BLaER1 treated with 17β-estradiol and CSF1 and Interleukin-3, amounts not matched to agents 10 nM and 100 nM (cell line): Measurements from ENCODE around the gene MEX3C.

ENCODE experiments used
- H3K27ac ChIP-seq, 11 experiments: shearing (Covaris generic); formaldehyde crosslinking; 2 replicates each; pipeline ENCODE4 v1.8.1; 2022
- H3K27me3 ChIP-seq, 11 experiments: shearing (Covaris generic); formaldehyde crosslinking; 2 replicates each; pipeline ENCODE4 v1.8.1; 2022
- H3K36me3 ChIP-seq, 11 experiments: shearing (Covaris generic); formaldehyde crosslinking; 2 replicates each; pipeline ENCODE4 v1.8.1; 2022
- H3K4me1 ChIP-seq, 10 experiments: shearing (Covaris generic); formaldehyde crosslinking; 2 replicates each; pipeline ENCODE4 v1.8.1; 2022
- H3K4me2 ChIP-seq, 11 experiments: shearing (Covaris generic); formaldehyde crosslinking; 2 replicates each; pipeline ENCODE4 v1.8.1; 2022
- H3K4me3 ChIP-seq, 10 experiments: shearing (Covaris generic); formaldehyde crosslinking; 2 replicates each; pipeline ENCODE4 v1.8.1; 2022
- H3K9ac ChIP-seq, 11 experiments: shearing (Covaris generic); formaldehyde crosslinking; 2 replicates each; pipeline ENCODE4 v1.8.1; 2022
- H3K9me3 ChIP-seq, 11 experiments: shearing (Covaris generic); formaldehyde crosslinking; replicated peaks in 1 of 11; 2 replicates each; pipeline ENCODE4 v1.8.1; 2022
- H4K20me1 ChIP-seq, 11 experiments: shearing (Covaris generic); formaldehyde crosslinking; 2 replicates each; pipeline ENCODE4 v1.8.1; 2022
- Cebpa-rat ChIP-seq, 11 experiments: shearing (Covaris generic); IDR thresholded peaks; 2 replicates each; pipeline ENCODE4 v1.8.1; 2022

MEX3C gene

DNA sequence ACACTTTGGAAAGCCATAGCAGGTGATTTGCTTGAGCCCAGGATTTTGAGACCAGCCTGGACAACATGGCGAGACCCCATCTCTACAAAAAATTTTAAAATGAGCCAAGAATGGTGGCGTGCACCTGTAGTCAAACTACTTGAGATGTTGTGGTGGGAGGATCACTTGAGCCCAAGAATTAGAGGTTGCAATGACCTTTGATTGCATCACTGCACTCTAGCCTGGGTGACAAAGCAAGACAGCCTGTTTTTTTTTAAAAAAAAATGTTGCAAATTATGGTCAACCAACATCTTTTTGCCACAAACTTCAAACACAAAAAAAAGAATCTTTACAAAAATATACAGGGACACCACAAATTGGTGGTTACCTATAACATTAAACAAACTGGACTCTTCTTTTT lies 40.3 kb downstream of the MEX3C start:
- H3K9ac ChIP-seq: no peak overlapping the region; a peak in 1 of 22 replicates
- peaks cover 51 to 96% (median 88%) of the 10 kb centered on the region in 10 experiments for H3K4me1 ChIP-seq
- peaks cover 0 to 9% (median 0%) of the 10 kb centered on the region in 11 experiments; a peak in 1 of 22 replicates for H3K27me3 ChIP-seq
- H3K4me2 ChIP-seq: peak overlapping the region in 8 of 11 experiments; percentile 30 to 99 (median 88); a peak in 16 of 22 replicates
- no peaks in the 10 kb centered on the region; a peak in 1 of 22 replicates for H4K20me1 ChIP-seq
- no peaks in the 10 kb centered on the region for H3K9me3 ChIP-seq
- TF ChIP-seq Cebpa-rat (IDR thresholded peaks at IDR 0.05): peak in 2 of 11 experiments; percentile 33 to 60; a peak in 2 of 22 replicates
- H3K27ac ChIP-seq: peak overlapping the region in 5 of 11 experiments; percentile 23 to 95 (median 93); a peak in 8 of 22 replicates
- H3K36me3 ChIP-seq: peaks cover 0 to 5% (median 0%) of the 10 kb centered on the region in 11 experiments; a peak in 1 of 22 replicates
- H3K4me3 ChIP-seq: no peak overlapping the region

DNA sequence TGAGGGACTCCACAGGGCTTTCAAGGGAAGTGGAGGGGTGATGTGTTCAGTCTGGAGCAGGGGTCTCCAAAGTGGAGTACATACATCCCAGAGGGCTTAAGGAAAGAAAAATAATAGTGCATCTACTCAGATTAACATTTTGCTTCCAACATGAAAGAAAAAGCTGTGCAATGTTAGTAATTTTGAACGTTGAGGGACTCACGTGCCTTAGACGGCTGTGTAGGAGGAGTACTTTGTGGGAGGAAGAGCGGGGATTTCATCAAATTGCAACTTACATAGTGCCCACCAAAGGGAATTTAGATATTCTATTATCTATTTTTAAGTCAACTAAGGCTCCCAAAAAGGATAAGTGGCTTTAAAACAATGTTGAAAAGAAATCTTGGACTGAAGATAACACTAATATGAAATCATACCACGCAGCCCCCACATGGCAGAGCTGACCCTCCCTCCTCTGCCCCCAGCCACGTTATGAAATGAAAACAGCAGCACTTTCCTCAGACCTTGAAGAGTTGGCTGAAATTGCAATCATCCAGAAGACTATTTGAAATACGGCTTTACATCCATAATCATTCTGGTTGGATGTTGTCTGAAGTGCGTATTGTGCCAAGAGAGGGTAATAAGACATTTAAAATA lies 42.9 kb downstream of the MEX3C start:
- H3K27ac ChIP-seq: peak overlapping the region; percentile 29 to 95 (median 82); a peak in 19 of 22 replicates
- H3K4me1 ChIP-seq: peaks cover 48 to 89% (median 85%) of the 10 kb centered on the region in 10 experiments
- H3K9ac ChIP-seq: peak overlapping the region; percentile 48 to 87 (median 72); a peak in 19 of 22 replicates
- H3K4me2 ChIP-seq: peak overlapping the region; percentile 78 to 99 (median 94)
- peaks cover 0 to 19% (median 14%) of the 10 kb centered on the region in 11 experiments; a peak in 12 of 22 replicates for H3K9me3 ChIP-seq
- H3K27me3 ChIP-seq: peaks cover 0 to 9% (median 0%) of the 10 kb centered on the region in 11 experiments; a peak in 1 of 22 replicates
- TF ChIP-seq Cebpa-rat (IDR thresholded peaks at IDR 0.05): peak in 3 of 11 experiments; percentile 44 to 65 (median 46); a peak in 3 of 22 replicates
- H4K20me1 ChIP-seq: no peaks in the 10 kb centered on the region; a peak in 1 of 22 replicates
- H3K4me3 ChIP-seq: peak overlapping the region in 9 of 10 experiments; percentile 25 to 54 (median 48); a peak in 11 of 20 replicates
- H3K36me3 ChIP-seq: 0 out of 22 replicates have a peak, but pooled peaks cover 0 to 3% (median 0%) of the 10 kb centered on the region in 11 experiments

DNA sequence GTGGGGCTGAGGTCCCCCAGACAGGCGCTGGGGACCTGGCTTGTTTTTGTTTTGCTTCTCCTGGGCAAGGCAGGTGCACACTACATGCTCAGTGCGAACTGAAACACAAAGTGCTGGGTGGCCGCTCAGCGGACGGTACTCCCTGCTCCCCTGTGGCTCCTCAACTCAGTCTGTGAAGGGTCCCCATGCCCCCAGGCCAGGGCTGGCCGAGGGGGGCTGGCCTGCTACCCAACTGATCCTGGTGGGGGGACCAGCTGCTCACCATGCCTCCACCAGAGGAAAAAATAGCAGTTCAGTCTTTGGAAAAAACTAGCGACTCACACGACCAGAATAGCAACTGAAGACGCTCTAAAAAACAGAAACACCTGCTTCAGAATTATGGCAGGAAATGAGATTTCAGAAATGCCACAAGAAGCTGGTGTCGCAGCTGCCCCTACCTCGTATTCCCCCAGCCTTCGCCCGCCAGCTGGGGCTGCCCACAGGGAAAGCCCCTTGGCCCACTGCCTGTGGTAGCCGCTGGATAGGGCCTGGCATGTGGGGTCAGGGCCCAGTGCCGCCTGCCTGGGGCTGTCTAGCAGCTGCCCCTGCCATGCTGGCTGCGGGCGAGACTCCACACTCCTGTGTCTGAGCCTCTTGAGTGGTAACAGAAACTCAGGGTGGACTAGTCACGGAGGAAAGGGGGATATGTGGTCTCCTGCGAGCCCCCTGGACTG lies 43.7 kb downstream of the MEX3C start:
- peaks cover 41 to 81% (median 78%) of the 10 kb centered on the region in 10 experiments for H3K4me1 ChIP-seq
- H3K4me3 ChIP-seq: peak overlapping the region; percentile 4 to 54 (median 43); a peak in 18 of 20 replicates
- H3K9ac ChIP-seq: peak overlapping the region; percentile 48 to 87 (median 72); a peak in 21 of 22 replicates
- H3K36me3 ChIP-seq: 0 out of 22 replicates have a peak, but pooled peaks cover 0 to 3% (median 0%) of the 10 kb centered on the region in 11 experiments
- H3K9me3 ChIP-seq: peaks cover 0 to 23% (median 18%) of the 10 kb centered on the region in 11 experiments; a peak in 12 of 22 replicates
- TF ChIP-seq Cebpa-rat (IDR thresholded peaks at IDR 0.05): no peak
- peak overlapping the region; percentile 78 to 99 (median 94) for H3K4me2 ChIP-seq
- peaks cover 0 to 9% (median 0%) of the 10 kb centered on the region in 11 experiments; a peak in 1 of 22 replicates for H3K27me3 ChIP-seq
- H4K20me1 ChIP-seq: no peaks in the 10 kb centered on the region; a peak in 1 of 22 replicates
- peak overlapping the region; percentile 29 to 95 (median 82); a peak in 20 of 22 replicates for H3K27ac ChIP-seq

DNA sequence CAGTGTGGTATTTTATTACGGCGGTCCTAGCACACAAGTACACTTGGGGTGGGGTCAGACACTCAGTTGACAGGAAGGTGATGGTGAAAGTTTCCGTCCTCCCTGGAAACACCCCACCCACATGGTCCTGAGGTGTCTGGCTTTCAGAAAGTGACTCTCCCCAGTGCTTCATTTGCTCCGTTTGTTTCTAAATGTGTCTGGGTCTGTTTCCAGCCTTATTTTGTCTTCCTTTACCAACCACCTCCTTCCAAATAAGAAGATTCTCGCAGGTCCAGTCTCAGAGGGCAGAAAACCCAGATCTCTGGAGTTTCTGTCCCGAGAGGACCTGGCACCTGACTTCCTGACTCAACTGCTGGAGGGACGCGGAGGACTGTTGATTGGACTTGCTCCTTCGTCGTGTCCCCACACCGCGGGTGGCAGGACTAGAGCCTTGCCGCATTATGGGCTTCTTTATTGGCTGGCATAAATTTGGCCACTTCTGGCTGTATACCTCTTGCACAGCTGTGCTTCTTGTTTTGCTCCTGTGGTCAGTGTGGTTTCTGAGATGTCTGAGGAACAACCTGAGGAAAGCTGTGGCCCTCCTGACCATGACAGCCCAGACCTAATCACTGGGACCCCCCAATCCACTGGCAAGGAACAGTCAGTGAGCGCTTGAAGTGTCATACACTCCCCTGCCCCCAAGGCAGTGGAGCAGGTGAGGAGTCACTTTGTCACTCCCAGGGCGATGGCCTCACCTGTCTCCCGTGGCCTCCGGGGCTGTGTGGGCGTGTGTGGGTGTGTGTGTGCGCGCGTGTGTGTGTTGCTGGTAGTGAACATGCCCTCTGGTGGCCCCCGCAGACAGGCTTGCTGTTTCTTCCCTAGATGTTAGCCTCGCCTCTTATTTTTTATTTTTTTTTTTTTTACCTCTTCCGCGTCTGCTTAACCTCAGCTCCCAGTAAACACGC lies 45.6 kb downstream of the MEX3C start:
- H3K36me3 ChIP-seq: 0 out of 22 replicates have a peak, but pooled peaks cover 0 to 2% (median 0%) of the 10 kb centered on the region in 11 experiments
- H3K9ac ChIP-seq: peak overlapping the region; percentile 22 to 87 (median 69); a peak in 18 of 22 replicates
- H3K27me3 ChIP-seq: peaks cover 0 to 9% (median 0%) of the 10 kb centered on the region in 11 experiments; a peak in 1 of 22 replicates
- H3K9me3 ChIP-seq: peaks cover 0 to 23% (median 18%) of the 10 kb centered on the region in 11 experiments; a peak in 12 of 22 replicates
- peaks cover 39 to 62% (median 58%) of the 10 kb centered on the region in 10 experiments for H3K4me1 ChIP-seq
- peak overlapping the region in 9 of 11 experiments; percentile 37 to 95 (median 89); a peak in 19 of 22 replicates for H3K27ac ChIP-seq
- H3K4me3 ChIP-seq: peak overlapping the region; percentile 1 to 58 (median 38); a peak in 17 of 20 replicates
- TF ChIP-seq Cebpa-rat (IDR thresholded peaks at IDR 0.05): no peak
- peak overlapping the region; percentile 78 to 99 (median 94) for H3K4me2 ChIP-seq
- H4K20me1 ChIP-seq: no peaks in the 10 kb centered on the region; a peak in 1 of 22 replicates

DNA sequence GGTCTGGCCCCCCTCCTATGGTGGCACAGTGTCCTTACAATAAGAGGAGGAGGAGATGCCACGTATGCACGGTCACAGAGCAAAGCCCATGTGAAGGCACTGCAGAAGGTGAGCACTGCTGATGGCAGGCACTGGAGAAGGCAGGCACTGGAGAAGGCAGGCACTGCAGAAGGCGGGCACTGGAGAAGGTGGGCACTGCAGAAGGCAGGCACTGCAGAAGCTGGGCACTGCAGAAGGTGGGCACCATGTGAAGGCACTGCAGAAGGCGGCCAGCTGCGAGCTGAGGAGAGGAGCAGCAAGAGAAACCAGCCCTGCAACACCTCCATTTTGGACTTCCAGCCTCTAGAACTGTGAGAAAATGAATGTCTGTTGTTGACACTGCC lies 46.3 kb downstream of the MEX3C start:
- Histone ChIP-seq H3K4me2 (peak overlapping the region in 9 of 11 experiments; percentile 78 to 99 (median 91); a peak in 18 of 22 replicates), H3K9ac (peak overlapping the region in 1 of 11 experiments; percentile 87; a peak in 3 of 22 replicates)
- TF ChIP-seq Cebpa-rat (IDR thresholded peaks at IDR 0.05): no peak

DNA sequence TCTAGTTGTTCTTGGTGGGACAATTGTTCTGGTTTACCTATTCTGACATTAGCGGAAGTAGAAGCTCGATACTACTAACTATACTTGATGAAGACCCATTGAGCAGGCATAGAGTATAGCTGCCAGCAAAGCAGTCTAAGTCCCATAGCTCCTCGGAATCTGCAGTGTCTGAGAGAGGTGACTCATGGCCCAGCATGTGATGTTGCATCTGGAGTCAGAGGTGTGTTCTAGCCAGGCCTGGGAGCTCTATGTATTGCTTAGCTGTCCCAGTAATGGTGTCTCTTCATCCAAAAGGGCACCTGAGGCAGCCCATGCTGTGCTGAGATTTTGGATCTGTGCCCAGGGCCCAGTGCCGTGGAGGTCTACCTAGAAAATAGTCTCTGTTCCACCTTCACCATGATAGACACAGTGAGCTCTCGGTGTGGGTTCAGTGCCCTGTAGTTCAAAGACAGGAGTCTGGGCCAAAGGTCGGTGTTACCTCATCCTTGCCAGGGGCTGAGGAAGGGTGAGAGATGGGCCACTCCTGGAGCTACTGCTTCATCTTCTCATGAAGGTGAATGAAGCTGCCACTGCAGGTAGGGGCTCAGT lies 47.3 kb downstream of the MEX3C start:
- peak overlapping the region in 2 of 11 experiments; percentile 94 to 95; a peak in 3 of 22 replicates for H3K27ac ChIP-seq
- TF ChIP-seq Cebpa-rat (IDR thresholded peaks at IDR 0.05): no peak

More for the DNA sequence above, 46.3 kb downstream of the MEX3C start:
- peaks cover 39 to 55% (median 51%) of the 10 kb centered on the region in 10 experiments for H3K4me1 ChIP-seq
- H3K36me3 ChIP-seq: no peaks in the 10 kb centered on the region
- no peaks in the 10 kb centered on the region; a peak in 1 of 22 replicates for H4K20me1 ChIP-seq
- H3K9me3 ChIP-seq: peaks cover 0 to 23% (median 18%) of the 10 kb centered on the region in 11 experiments; a peak in 12 of 22 replicates
- H3K27me3 ChIP-seq: peaks cover 0 to 9% (median 0%) of the 10 kb centered on the region in 11 experiments; a peak in 1 of 22 replicates
- H3K27ac ChIP-seq: peak overlapping the region in 4 of 11 experiments; percentile 89 to 95 (median 94); a peak in 7 of 22 replicates
- peak overlapping the region in 1 of 10 experiments; percentile 40; a peak in 2 of 20 replicates for H3K4me3 ChIP-seq

DNA sequence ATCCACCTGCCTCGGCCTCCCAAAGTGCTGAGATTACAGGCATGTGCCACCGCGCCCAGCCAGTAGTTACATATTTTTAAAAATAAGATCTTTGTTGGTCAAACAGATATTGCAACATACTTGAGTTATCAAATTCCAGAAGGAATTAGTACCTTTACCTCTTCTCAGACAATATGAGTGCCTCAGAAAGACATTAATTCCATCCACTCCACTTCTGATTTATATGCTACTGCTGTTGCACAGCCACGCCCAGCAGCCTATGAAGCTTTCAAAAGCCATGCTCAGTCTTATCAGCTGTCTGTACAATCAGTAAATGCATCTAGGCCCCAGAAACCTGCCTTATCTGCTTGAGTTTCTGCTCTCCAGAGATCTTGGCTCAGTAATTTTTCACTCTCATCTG lies 47.8 kb downstream of the MEX3C start:
- Histone ChIP-seq H3K27me3 (peaks cover 0 to 9% (median 0%) of the 10 kb centered on the region in 11 experiments; a peak in 1 of 22 replicates), H3K9ac (no peak overlapping the region), H3K9me3 (peaks cover 0 to 23% (median 18%) of the 10 kb centered on the region in 11 experiments; a peak in 12 of 22 replicates), H3K4me3 (no peak overlapping the region), H3K27ac (no peak overlapping the region), H3K36me3 (no peaks in the 10 kb centered on the region), H3K4me1 (peaks cover 32 to 40% (median 36%) of the 10 kb centered on the region in 10 experiments), H4K20me1 (no peaks in the 10 kb centered on the region; a peak in 1 of 22 replicates), H3K4me2 (no peak overlapping the region)
- peak in 2 of 11 experiments; percentile 33 to 46; a peak in 1 of 22 replicates for TF ChIP-seq Cebpa-rat (IDR thresholded peaks at IDR 0.05)

More for the DNA sequence above, 47.3 kb downstream of the MEX3C start:
- peaks cover 37 to 45% (median 42%) of the 10 kb centered on the region in 10 experiments for H3K4me1 ChIP-seq
- H3K4me2 ChIP-seq: 0 out of 22 replicates have a peak overlapping the region, but pooled peaks of 1 of the 11 experiments have one; percentile 78
- H3K9me3 ChIP-seq: peaks cover 0 to 23% (median 18%) of the 10 kb centered on the region in 11 experiments; a peak in 12 of 22 replicates
- no peak overlapping the region for H3K4me3 ChIP-seq
- no peaks in the 10 kb centered on the region for H3K36me3 ChIP-seq
- H3K9ac ChIP-seq: no peak overlapping the region
- H3K27me3 ChIP-seq: peaks cover 0 to 9% (median 0%) of the 10 kb centered on the region in 11 experiments; a peak in 1 of 22 replicates
- H4K20me1 ChIP-seq: no peaks in the 10 kb centered on the region; a peak in 1 of 22 replicates
